GM19193 (cell line): Measurements from ENCODE around the gene IWS1.

Experiments
- POLR2A ChIP-seq: IDR thresholded peaks from 4 replicates; pipeline ENCODE4 v1.6.1; 2011; ENCODE audit not compliant: insufficient read depth, insufficient read length; ENCODE audit errors: extremely low read depth

Gene IWS1

DNA sequence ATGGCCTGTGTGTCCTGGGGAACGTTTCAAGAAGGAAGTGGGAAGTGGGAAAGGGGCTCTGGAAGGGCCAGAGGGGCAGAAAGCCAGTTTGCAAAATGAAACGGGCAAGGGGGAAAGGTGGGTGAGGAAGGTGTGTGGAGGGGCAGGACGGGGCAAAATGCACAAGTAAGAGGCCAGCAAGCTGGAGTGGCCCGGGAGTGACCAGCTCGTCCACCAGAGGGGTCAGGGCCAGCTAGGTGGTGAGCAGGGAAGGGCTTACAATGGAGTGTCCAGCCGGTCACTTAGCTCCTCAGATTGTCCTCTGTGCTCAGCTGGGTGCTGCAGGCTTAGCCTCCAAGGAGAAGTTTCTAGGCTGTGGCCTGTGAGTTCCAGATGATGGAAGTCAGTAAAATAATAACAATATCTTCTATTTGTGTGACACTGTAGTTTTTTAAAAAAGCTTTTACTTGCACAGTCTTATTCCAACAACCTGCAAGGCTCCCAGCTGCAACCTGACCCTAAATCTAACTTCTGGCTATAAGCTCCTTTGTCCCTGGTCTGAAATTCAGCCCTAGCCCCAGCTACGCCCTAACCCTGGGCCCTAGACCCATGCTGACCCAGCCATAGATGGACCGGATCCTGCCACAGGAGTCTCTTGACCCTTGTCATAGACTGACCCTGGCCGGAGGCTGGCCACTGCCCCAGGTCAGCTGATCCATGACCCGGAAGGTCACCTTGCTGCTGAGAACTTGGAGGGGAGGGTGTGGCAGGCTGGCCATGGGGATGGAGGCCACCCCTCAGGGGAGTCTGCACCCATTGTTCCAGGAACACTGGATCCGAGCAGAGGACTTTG, 38.4 kb upstream of the IWS1 start:
- no peak for TF ChIP-seq POLR2A

DNA sequence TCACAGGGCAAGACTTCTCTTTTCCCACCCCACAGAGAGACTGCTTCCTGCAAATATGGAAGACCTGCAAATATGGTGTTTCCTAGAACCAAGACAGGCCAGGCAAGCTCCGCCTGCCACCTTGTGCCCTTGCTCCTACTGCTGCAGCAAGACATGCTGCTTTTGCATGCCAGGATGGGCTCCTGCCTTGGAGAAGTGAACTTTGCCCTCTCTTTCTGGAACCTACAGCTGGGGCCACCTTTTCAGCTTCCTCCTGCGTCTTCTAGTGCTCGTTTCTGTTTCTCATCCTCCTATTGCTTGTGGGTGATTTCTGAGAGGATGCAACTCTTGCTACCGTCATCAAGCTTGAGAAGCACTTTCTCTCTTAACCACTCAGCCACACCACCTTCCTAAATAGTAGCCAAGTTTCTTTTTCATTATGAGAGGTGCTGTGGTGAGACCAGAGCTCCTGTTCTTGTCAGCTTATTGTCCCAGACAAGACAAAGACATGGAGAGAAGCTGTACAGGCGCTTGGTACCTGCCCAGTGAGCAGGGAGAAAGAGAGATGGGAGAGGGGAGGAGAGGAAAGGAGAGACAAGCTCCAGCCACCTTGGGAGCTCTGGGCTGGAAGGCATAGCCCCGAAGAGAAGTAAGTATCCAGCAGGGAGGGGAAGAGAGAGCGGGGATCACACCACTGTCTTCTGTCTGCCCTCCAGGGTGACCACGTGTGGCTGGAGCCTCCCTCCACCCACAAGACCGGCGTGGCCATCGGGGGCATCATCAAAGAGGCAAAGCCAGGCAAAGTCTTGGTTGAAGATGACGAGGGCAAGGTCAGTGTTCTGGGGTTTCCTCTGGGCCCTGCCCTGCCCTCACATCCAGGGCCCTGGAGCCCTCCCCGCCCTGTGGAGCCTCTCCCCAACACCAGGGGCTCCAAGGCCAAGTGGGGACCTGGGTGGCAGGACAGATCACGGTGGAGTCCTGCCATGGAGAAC, 37.5 kb upstream of the IWS1 start:
- TF ChIP-seq POLR2A = no peak

DNA sequence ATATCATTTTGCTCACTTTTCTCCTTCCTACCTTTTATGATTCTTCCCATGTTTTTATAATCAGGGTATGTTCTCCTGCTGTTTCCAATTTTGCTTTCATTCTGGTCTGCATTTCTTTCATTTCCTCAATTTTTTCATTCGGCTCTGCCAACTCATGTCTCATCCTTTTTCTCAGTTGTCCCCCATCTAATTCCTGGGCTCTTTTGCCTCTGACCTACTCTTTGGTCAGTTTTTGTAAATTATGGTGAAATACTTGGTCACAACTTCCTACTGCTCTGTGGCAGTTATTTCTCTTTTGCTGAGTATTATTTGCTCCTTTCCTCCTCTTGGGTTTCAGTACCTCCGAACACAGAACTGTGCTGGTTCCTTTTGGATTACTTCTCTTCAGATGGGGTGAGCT, 36.6 kb upstream of the IWS1 start:
- TF ChIP-seq POLR2A = no peak

DNA sequence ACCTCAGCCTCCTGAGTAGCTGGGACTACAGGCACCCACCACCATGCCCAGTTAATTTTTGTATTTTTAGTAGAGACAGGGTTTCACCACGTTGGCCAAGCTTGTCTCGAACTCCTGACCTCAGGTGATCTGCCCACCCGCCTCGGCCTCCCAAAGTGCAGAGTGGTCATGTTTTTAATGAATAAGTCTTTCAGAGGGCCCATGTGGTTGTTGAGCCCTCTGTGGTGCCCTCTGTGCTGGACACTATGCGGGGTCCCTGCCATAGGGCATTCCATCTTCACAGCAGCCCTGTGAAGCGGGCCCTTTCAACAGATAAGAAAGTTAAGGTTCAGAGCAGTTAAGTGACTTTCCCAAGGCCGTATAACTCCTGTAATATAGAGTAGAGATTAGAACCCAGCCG, 35.1 kb upstream of the IWS1 start:
- no peak for TF ChIP-seq POLR2A

DNA sequence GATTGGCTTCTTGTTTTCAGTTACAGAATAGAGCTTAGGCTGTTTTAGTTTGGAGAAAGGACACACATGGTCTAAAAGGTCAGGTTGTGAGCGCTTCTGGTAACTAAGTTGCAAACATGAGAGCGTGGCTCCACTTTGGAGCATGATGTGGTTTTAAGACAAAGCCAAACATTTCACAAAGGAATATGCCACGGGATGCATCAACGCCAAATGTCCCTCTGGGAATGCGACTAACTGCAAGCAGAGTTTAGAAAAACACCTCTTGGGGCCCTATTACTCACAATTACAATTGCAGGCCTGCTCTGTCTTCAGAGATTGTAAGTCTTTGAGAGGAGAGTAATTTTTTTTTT, 34.6 kb upstream of the IWS1 start:
- TF ChIP-seq POLR2A = no peak

DNA sequence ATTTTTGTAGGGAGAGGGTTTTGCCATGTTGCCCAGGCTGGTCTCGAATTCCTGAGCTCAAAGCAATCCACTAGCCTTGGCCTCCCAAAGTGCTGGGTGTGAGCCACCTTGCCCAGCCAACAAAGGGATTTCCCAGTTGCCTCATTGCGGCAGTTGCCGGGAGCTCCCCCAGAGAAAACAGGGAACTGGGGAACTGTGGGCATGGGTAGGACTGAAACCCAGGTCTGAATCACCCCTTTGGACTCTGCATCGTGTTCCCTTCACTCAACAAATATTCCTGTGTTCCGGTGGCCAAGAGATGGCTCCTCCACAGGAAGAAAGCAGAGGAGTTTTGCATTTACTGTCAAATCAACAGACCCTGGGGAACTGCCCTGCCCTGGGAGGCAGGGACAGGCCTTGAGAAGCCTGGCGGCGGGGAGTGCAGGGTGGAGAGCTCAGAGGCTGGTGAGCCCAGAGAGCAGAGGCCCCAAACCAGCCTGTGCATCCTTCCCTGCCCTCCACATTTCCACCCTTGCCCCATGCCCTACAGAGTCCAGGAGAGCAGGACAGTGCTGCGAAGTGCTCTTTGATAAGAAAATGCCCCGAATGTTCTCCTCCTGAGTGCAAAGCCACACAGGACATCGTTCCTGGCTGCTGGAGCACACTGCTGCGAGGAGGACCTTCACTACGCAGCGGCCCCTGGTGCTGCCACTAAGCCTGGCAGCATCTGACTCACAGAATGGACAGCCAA, 34.1 kb upstream of the IWS1 start:
- no peak for TF ChIP-seq POLR2A

DNA sequence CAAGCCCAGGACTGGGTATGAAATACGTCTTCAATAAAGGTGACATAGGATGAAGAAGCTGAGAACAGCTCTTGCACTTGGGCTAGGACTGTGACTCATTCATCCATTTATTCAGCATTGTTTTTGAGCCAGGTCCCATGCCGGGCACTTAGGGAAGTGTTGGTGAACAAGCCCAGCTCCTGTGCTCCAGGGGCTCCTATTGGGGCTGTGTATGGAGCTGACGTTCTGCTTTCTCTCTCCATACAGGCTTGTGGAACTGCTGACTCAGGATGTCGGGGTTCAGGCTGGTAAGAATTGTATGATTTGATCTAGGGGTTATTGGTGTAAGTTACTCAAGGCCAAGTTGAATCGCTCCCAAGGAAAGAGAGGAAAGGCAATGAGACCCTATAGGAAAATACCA, 33.2 kb upstream of the IWS1 start:
- no peak for TF ChIP-seq POLR2A

DNA sequence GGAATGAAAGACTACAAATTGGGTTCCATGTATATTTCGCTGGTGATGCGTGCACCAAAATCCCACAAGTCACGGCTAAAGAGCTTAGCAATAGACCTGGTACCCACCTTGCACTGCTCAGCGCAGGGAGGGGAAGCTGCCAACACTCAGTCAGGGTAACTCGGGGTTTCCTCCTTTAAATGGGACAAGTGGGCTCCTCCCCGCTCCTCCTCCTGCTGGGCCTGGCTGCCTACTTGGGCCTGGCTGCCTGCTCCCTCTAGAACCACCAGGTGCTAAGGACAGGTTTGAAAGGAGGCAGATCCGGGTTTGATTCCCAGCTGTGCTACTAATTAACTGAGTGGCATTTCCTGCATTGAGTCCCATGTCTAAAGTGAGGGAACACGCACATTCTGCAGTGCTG, 32.6 kb upstream of the IWS1 start:
- TF ChIP-seq POLR2A = no peak

DNA sequence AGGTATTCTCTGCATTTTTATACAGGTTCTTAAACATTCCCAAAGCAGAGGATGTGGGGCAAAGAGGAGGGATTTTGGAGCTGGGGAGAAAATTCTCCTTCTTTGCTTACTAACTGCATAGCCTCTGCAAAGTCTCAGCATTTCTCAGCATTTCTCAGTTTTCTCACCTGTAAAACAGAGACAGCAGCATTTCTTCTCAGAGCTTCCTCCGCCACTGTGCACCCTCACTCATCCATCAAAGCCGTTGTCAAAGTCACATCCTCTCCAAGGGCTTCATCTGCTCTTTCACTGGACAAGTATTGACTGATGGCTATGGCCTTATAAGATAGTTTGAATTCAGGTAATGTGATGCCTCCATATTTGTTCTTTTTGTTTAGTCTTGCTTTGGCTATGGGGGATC, 26.6 kb upstream of the IWS1 start:
- no peak for TF ChIP-seq POLR2A

DNA sequence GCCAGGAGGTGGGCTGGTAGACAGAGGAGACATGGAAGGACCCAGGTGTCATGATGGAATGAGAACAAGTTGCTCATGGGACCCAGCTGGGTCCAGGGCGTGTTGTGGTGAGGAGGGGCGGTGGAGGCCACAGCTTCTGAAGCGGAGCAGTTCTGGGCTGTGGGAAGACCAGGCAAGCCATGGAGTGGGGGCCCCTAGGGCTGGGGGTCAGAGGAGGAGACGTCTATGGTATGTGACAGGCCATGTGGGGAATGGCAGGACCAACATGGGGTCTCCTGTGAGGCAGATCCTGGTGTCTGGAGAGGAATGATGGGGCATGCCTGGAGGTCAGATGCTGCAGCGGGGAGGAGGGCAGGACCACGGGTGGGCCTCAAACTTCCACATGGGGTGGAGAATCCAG, 26.0 kb upstream of the IWS1 start:
- no peak for TF ChIP-seq POLR2A

DNA sequence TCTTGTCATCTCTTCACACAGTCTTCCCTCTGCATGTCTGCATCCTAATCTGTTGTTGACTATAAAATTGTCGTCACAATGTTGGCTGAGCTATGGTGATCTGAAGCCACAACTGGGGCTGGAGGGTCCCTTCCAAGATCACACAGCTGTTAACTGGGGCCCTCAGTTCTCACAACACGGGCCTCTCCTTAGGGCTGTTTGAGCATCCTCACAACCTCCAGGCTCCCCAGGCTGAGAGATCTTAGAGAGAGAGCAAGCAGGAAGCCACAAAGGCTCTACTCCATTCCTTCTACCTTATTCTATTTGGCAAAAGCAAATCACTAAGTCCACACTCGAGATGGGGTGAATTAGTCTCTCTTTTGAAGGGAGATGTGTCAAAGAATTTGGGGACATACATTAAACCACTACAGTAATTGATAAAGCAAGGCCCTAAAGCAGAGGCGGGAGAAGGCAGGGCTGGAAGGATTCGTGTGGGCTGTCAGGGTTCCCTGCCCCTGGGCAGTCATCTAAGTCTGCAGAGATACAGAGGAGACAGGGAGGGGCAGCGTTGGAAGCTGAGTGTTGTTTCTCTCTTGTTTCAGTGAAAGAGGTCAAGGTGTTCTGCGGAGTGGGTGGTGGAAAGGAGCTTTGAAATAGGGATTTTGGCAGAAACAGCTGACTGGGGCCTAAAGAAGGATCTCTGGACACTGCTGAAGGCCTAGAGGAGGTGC, 25.1 kb upstream of the IWS1 start:
- no peak for TF ChIP-seq POLR2A

DNA sequence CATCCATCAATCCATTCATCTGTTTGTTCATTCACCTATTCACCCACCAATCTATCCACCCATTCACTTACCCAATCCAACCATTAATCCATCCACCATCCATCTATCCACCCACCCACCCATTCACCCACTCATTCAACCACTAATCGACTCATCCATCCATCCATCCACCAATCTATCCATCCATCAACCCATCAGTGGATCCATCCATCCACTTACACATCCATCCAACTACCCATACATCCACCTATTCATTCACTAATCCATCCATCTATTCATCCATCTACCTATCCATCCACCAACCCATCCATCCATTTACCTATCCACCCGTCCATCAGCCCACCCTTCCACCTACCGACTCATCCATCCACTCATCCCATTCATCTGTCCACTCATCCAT, 20.5 kb upstream of the IWS1 start:
- TF ChIP-seq POLR2A = no peak

DNA sequence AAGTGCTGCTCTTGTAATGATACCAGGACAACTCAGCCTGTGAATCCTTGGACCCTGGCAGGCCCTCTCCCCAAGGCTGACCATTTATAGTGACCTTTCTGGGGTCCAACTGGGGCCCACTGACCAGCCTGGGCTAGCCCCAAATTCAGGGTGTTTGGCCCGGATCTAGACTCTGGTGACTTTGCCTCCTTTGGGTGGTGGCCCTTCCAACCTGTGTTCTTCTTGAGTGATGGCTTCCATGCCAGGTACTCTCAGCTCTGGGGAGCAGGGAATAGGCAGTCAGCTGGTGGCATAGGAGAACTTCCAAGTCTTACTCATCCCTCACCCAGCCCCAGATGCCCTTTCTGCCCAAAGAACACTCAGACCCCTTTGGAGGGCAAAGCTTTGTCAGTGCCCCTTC, 19.5 kb upstream of the IWS1 start:
- TF ChIP-seq POLR2A = no peak

DNA sequence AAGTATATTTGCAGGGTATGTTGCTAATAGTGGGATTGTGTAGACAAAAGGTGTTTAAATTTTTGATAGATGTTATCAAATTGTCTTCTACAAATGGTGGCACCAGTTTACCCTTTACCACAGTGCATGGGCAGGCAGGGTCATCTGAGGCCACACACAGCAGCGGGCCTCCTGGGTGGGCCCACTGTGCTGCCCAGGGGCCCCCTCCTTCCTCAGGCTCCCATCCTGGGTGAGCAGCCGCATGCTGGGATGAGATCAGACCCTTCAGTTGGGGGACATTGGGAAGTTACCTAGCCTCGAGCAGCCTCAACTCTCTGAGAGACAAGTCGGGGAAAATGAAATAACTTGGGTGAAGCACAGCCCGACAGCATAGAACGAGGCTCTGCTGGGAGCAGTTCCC, 18.9 kb upstream of the IWS1 start:
- no peak for TF ChIP-seq POLR2A

DNA sequence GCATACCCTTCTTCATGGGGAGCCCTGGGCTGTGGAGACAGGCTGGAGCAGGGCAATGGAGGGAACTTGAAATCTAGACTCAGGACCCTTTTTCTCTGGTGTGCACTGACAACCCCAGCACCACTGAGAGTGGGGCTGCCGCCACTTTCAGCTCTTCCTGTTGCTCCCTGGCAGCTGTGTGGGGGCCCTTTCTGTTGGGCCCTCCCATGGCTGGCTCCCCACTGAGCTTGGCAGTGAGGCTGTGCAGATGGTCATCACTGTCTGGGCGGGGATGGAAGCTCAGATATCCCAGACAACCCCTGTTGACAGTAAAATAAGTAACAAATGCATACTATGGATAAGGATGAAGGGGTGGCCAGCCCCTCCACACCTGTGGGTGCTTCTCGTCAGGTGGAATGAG, 15.9 kb upstream of the IWS1 start:
- no peak for TF ChIP-seq POLR2A
